ENCODE results near the gene CTNNBL1. TPM values are rescaled to one million over a fixed set of nuclear protein-coding genes. Genes with fewer than 3 reads are reported as not detected.

Gene CTNNBL1
- total RNA-seq, 1 experiment from 2014 or later: 55.4 TPM

GRCh38 chr20:37755665-37756064 lies 61.8 kb downstream of the CTNNBL1 start:
- Histone ChIP-seq H2AFZ (ENCODE audit: low read depth, low read length, poor library complexity, severe bottlenecking) (no peak overlapping the region), H3K4me1 (ENCODE audit: control insufficient read depth in 1 of 2, insufficient read depth in 2 of 2, low read length in 2 of 2) (no peaks in the 10 kb centered on the region), H3K9me3 (ENCODE audit: control insufficient read depth in 1 of 2, insufficient read depth in 1 of 2, low read depth in 1 of 2, low read length in 2 of 2) (no peaks in the 10 kb centered on the region), H3K36me3 (ENCODE audit: control insufficient read depth in 1 of 2, insufficient read depth in 2 of 2, low read length in 2 of 2) (peaks cover 0 to 2% of the 10 kb centered on the region in 2 experiments; a peak in 1 of 4 replicates), H3K79me2 (ENCODE audit: insufficient read depth, low read length) (no peaks in the 10 kb centered on the region), H3K9me2 (ENCODE audit: insufficient read depth) (no peaks in the 10 kb centered on the region), H3K4me3 (replicated peaks in 1 of 2; ENCODE audit: low read depth in 1 of 2, low read length in 2 of 2) (no peak overlapping the region), H3K27ac (ENCODE audit: low read depth, low read length) (no peak overlapping the region), H3K9ac (ENCODE audit: low read length) (no peak overlapping the region), H3K4me2 (ENCODE audit: low read length) (no peak overlapping the region), H3K27me3 (ENCODE audit: insufficient read depth, low read length) (no peaks in the 10 kb centered on the region), H4K20me1 (ENCODE audit: insufficient read depth) (no peaks in the 10 kb centered on the region)
- intact Hi-C loops (cut with micrococcal nuclease): no loop called here
- RAD21 ChIA-PET (ENCODE audit: low non-redundant PET in 1 of 2, low total read pairs in 2 of 2, uncharacterized antibody in 2 of 2, unreplicated experiment in 2 of 2): no interaction called here
- DNase-seq (ENCODE audit: low read depth, low spot score) (no peak), ATAC-seq (no peak)
- no peak for TF ChIP-seq ATF3 (IDR thresholded peaks at IDR 0.05)
- TF ChIP-seq JUND (IDR thresholded peaks at IDR 0.05): no peak
- no peak for TF ChIP-seq SP1 (IDR thresholded peaks at IDR 0.05; ENCODE audit: low read depth)
- no peak for TF ChIP-seq ZBTB33 (IDR thresholded peaks at IDR 0.05; ENCODE audit: extremely low read depth, insufficient replicate concordance, low read length)
- no peak for TF ChIP-seq POLR2A (IDR thresholded peaks at IDR 0.05; ENCODE audit: borderline replicate concordance, extremely low read depth, insufficient read depth, insufficient read length)
- TF ChIP-seq, protein P1, sequence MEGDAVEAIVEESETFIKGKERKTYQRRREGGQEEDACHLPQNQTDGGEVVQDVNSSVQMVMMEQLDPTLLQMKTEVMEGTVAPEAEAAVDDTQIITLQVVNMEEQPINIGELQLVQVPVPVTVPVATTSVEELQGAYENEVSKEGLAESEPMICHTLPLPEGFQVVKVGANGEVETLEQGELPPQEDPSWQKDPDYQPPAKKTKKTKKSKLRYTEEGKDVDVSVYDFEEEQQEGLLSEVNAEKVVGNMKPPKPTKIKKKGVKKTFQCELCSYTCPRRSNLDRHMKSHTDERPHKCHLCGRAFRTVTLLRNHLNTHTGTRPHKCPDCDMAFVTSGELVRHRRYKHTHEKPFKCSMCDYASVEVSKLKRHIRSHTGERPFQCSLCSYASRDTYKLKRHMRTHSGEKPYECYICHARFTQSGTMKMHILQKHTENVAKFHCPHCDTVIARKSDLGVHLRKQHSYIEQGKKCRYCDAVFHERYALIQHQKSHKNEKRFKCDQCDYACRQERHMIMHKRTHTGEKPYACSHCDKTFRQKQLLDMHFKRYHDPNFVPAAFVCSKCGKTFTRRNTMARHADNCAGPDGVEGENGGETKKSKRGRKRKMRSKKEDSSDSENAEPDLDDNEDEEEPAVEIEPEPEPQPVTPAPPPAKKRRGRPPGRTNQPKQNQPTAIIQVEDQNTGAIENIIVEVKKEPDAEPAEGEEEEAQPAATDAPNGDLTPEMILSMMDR (IDR thresholded peaks at IDR 0.05 in 2 of 3, conservative IDR thresholded peaks at IDR 0.05 in 1 of 3; ENCODE audit: borderline replicate concordance in 1 of 3, insufficient read depth in 1 of 3, low read depth in 2 of 3, low read length in 2 of 3): no peak
- no peak for TF ChIP-seq ZFX (IDR thresholded peaks at IDR 0.05)
- TF ChIP-seq SIN3A (IDR thresholded peaks at IDR 0.05; ENCODE audit: low read depth): no peak
- no peak for TF ChIP-seq TCF7L2 (IDR thresholded peaks at IDR 0.05; ENCODE audit: borderline replicate concordance, extremely low read depth, insufficient read depth, insufficient read length)
- CTCF ChIA-PET: no interaction called here
- BruUV-seq (replicated peaks): no TSS peak
- POLR2A ChIA-PET: no interaction called here

Measured in HCT116 (cell line).